AG04450 (cell line): ENCODE data around the gene LIPJ. TPM values are rescaled to one million over a fixed set of nuclear protein-coding genes. Genes with fewer than 3 reads are reported as not detected.

Source experiments
- CTCF ChIA-PET: fragments of 300-600, 350-600 bp; formaldehyde crosslinking; extraction: SDS; loops from one replicate; lab custom pipeline; 2022; ENCODE audit warnings: antibody characterized with exemption, inconsistent platforms; lab: Charles Lee
- POLR2A ChIA-PET: fragments of 350-600 bp; formaldehyde crosslinking; extraction: SDS; loops from one replicate; lab custom pipeline; 2021; ENCODE audit warnings: antibody characterized with exemption, inconsistent platforms; lab: Yijun Ruan, JAX
- DNase-seq: peaks from one replicate; pipeline ENCODE4 v3.0.0-alpha.2; 2011; ENCODE audit warnings: low read depth, low spot score
- H3K27ac ChIP-seq: one replicate; pipeline ENCODE4 v1.5.1; 2012; ENCODE audit warnings: low read depth, low read length, control low read depth
- H3K27me3 ChIP-seq: one replicate; pipeline ENCODE4 v1.6.0; 2012; ENCODE audit warnings: low read length; ENCODE audit not compliant: control insufficient read depth, insufficient read depth
- H3K4me3 ChIP-seq: 2 replicates; pipeline ENCODE4 v1.5.1; 2011; ENCODE audit warnings: mild to moderate bottlenecking, low read depth, low read length, control low read depth
- H3K9me3 ChIP-seq: 2 replicates; pipeline ENCODE4 v1.5.1; 2012; ENCODE audit warnings: low read length; ENCODE audit not compliant: control insufficient read depth, insufficient read depth
- CTCF ChIP-seq: IDR thresholded peaks from 2 replicates; pipeline ENCODE4 v1.5.1; 2011; ENCODE audit warnings: low read depth, low read length, control low read depth, inconsistent platforms
- polyA plus RNA-seq: library from polyadenylated mRNA; depleted of rRNA; stranded (reverse); fragments of >200 nt; gene quantifications from 2 replicates; pipeline ENCODE4 v1.2.3, GENCODE V29; 2011

The LIPJ gene
- polyA plus RNA-seq, 1 experiment = not detected

GRCh38 chr10:88553116-88553752 is 33.3 kb upstream of the LIPJ start:
- peak; percentile 85 for TF ChIP-seq CTCF
- Histone ChIP-seq H3K27me3 (no peaks in the 10 kb centered on the region), H3K27ac (no peak overlapping the region), H3K4me3 (no peak overlapping the region), H3K9me3 (peaks cover 2% of the 10 kb centered on the region; the same call in 1 of the 2 replicates)
- POLR2A ChIA-PET = interaction anchor here (1.0 kb wide), 1 partner anchor 691 kb away, joined by 3 read pairs; no protein-coding TSS in a partner anchor
- peak; percentile 61 for DNase-seq
- CTCF ChIA-PET = interaction anchor here (0.6 to 2.7 kb wide), 19 partner anchors 9 to 928 kb away, joined by 3 to 18 read pairs (median 4); partner anchors contain the start of gene RNLS

- POLR2A ChIA-PET = no interaction called here
- Histone ChIP-seq H3K27me3 (no peaks in the 10 kb centered on the region), H3K9me3 (peaks cover 2% of the 10 kb centered on the region; the same call in 1 of the 2 replicates), H3K27ac (no peak overlapping the region), H3K4me3 (no peak overlapping the region)
- no peak for TF ChIP-seq CTCF
- CTCF ChIA-PET = no interaction called here
- no peak for DNase-seq
Measured at GRCh38 chr10:88555190-88555908, 31.2 kb upstream of the LIPJ start.

- no peak overlapping the region for H3K27ac ChIP-seq
- H3K9me3 ChIP-seq = peaks cover 2% of the 10 kb centered on the region; the same call in 1 of the 2 replicates
- no peak overlapping the region for H3K4me3 ChIP-seq
- TF ChIP-seq CTCF = no peak
- ChIA-PET CTCF (interaction anchor here (0.5 to 1.6 kb wide), 4 partner anchors 26 to 1533 kb away, joined by 3 to 6 read pairs (median 4); partner anchors contain the start of gene RNLS), POLR2A (interaction anchor here (1.0 kb wide), 1 partner anchor 694 kb away, joined by 4 read pairs; the partner anchor contains the start of genes KLLN and PTEN)
- no peak for DNase-seq
- no peaks in the 10 kb centered on the region for H3K27me3 ChIP-seq
Measured at GRCh38 chr10:88557256-88557655, 29.3 kb upstream of the LIPJ start.

- no peak for TF ChIP-seq CTCF
- DNase-seq = peak; percentile 15
- Histone ChIP-seq H3K27ac (no peak overlapping the region), H3K27me3 (no peaks in the 10 kb centered on the region), H3K9me3 (peaks cover 2% of the 10 kb centered on the region; the same call in 1 of the 2 replicates), H3K4me3 (no peak overlapping the region)
- ChIA-PET POLR2A (interaction anchor here (0.5 to 1.0 kb wide), 2 partner anchors 58 to 695 kb away, joined by 4 to 11 read pairs; partner anchors contain the start of genes KLLN and PTEN), CTCF (interaction anchor here (0.5 to 1.6 kb wide), 4 partner anchors 25 to 1533 kb away, joined by 3 to 6 read pairs (median 4); partner anchors contain the start of gene RNLS)
Measured at GRCh38 chr10:88557658-88558057, 28.9 kb upstream of the LIPJ start.
